GM19193 (cell line): ENCODE results near the gene DUOXA2.

Experiments used
- POLR2A ChIP-seq: IDR thresholded peaks from 4 replicates; pipeline ENCODE4 v1.6.1; 2011; ENCODE audit not compliant: insufficient read depth, insufficient read length; ENCODE audit errors: extremely low read depth

The DUOXA2 gene

GRCh38 chr15:45116482-45117307 lies 2.6 kb downstream of the DUOXA2 start:
- TF ChIP-seq POLR2A, result no peak

DNA sequence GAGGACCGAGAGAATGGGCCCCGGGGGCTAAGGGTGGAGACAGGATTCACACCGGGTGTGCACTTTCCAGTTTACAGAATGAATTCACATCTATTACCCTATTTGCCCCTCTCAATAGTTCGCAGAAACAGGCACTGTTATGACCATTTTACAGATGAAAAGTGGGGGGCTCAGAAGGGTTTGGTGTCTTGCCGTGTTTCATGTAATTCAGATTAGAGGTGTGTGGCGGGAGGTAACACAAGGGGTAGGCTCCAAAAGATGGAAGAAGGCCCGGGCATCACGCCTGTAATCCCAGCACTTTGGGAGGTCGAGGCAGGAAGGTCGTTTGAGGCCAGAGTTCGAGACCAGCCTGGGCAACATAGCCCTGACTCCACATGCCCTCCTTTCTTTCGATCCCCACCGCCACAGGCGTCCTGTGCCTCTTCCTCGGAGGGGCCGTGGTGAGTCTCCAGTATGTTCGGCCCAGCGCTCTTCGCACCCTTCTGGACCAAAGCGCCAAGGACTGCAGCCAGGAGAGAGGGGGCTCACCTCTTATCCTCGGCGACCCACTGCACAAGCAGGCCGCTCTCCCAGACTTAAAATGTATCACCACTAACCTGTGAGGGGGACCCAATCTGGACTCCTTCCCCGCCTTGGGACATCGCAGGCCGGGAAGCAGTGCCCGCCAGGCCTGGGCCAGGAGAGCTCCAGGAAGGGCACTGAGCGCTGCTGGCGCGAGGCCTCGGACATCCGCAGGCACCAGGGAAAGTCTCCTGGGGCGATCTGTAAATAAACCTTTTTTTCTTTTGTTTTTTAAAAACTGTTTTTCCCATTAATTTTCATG lies 3.4 kb downstream of the DUOXA2 start:
- no peak for TF ChIP-seq POLR2A

- TF ChIP-seq POLR2A, result no peak
Measured at GRCh38 chr15:45118131-45118588, 4.0 kb downstream of the DUOXA2 start.

DNA sequence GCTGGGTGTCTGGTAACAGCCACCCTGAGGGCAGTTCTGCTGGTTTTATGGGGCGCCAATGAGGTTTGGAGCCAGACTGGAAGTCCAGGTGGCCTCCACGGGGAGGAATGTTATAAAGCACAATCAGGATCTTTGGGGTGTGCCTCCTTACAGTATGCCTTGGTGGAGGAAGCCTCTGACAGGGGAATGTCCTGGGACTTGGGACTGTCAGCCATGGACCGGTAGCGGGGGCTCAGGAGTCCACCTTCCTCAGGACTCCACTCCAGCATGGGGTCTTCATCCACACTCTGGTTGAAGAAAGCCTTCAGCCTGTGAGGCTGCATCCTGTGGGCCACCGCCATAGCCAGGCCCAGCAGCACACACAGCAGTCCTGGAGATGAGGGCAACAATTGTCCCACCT lies 4.9 kb downstream of the DUOXA2 start:
- TF ChIP-seq POLR2A, result no peak

DNA sequence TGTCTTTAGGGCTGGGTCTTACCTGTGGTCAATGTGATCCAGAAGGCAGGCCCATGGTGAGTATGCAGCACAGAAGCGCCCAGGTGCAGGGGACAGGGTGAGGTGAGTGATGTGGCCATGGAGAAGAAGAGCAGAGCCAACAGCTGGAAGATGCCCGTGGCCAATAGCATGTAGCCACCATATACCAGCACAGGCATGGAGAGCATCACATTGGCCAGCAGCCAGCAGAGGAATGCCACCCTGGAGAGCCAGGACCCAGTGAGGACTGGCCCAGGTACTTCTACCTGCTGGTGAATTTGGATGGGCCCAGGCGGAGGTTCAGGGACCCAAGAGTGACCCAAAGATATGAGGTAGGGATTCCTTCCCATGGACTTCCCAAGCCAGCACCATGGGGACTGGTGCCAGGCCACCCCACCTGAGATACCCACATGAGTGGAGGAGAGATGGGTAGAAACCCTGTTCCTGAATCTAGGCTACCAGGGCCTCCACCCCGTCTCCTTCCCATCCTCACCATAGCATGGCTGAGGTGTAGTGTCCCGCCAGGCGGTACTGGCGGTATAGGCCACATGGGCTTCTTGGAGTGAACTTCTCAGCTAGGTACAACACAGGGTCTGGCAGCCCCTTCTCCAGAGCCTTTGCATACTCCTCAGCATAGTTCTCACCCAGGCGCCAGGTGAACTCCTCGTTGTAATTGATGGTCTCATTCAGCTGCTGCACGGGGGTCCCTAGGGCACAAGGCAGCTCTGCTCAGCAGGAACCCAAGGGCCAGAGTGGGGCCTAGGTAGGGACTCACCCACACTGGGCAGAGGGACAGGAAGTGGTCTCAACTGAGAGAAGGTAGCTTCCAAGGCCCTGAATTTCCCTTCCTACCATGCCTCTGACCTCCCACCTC lies 6.2 kb downstream of the DUOXA2 start:
- TF ChIP-seq POLR2A, result no peak

GRCh38 chr15:45121020-45121419 lies 6.9 kb downstream of the DUOXA2 start:
- no peak for TF ChIP-seq POLR2A

- no peak for TF ChIP-seq POLR2A
Measured at GRCh38 chr15:45121706-45122417, 7.7 kb downstream of the DUOXA2 start.

- TF ChIP-seq POLR2A, result no peak
Measured at GRCh38 chr15:45122719-45123118, 8.6 kb downstream of the DUOXA2 start.

- no peak for TF ChIP-seq POLR2A
Measured at GRCh38 chr15:45123397-45123796, 9.3 kb downstream of the DUOXA2 start.

- no peak for TF ChIP-seq POLR2A
Measured at GRCh38 chr15:45126535-45127158, 12.5 kb downstream of the DUOXA2 start.

GRCh38 chr15:45128971-45129639 lies 15.0 kb downstream of the DUOXA2 start:
- no peak for TF ChIP-seq POLR2A

GRCh38 chr15:45129651-45130129 lies 15.6 kb downstream of the DUOXA2 start, which contains the start of the genes DUOX1 and DUOXA1:
TSS of gene DUOX1 (plus strand) at chr15:45129994. CDS start at chr15:45131967, 1,973 bp downstream.
TSS of gene DUOXA1 (minus strand) at chr15:45129879. CDS start at chr15:45123014, 6,865 bp downstream.
- TF ChIP-seq POLR2A, result no peak
